A549 (cell line): ENCODE results near the gene CTNNA3. TPM values are rescaled to one million over a fixed set of nuclear protein-coding genes. Genes with fewer than 3 reads are reported as not detected.

Experiments used
- ATAC-seq, 2 experiments: fragments of 200-7000 bp in 1 of 2; fragments of >200 bp in 1 of 2; cut with Nextera tagmentation in 1 of 2; cut with Tn5 transposase in 1 of 2; 3 replicates each; pipeline versions ENCODE4 v1.8.0 to v1.9.1; 2018 to 2020; ENCODE audit warnings: mild to moderate bottlenecking in 1 of 2, moderate library complexity in 1 of 2
- CTCF ChIA-PET: fragments of 300-600 bp; sonication (Branson Sonifier 250); formaldehyde crosslinking; extraction: SDS; loops from one replicate; lab custom pipeline; 2021; ENCODE audit warnings: antibody characterized with exemption, inconsistent platforms; lab: Yijun Ruan, JAX
- POLR2A ChIA-PET: fragments of 350-600 bp; formaldehyde crosslinking; extraction: SDS; loops from one replicate; lab custom pipeline; 2021; ENCODE audit warnings: antibody characterized with exemption, inconsistent platforms; lab: Yijun Ruan, JAX
- DNase-seq, 2 experiments: peaks; one replicate each; pipeline versions ENCODE4 v3.0.0 to v3.0.0-alpha.2; 2011 to 2016; ENCODE audit warnings: low read depth in 1 of 2, low spot score in 1 of 2
- FAIRE-seq: peaks from 2 replicates; lab custom pipeline; 2011; peaks lifted over from hg19 to GRCh38; lab: Jason Lieb, UNC
- H3K27ac ChIP-seq, 2 experiments: fragments of >200 bp; sonication (Bioruptor Twin); formaldehyde crosslinking; 3 replicates each; pipeline ENCODE4 v1.5.1; 2016 to 2017
- H3K4me1 ChIP-seq: fragments of >200 bp; sonication (Bioruptor Twin); formaldehyde crosslinking; 3 replicates; pipeline ENCODE4 v1.6.1; 2016
- H3K4me2 ChIP-seq: fragments of >200 bp; sonication (Bioruptor Twin); formaldehyde crosslinking; 3 replicates; pipeline ENCODE4 v1.6.1; 2016
- H3K4me3 ChIP-seq: fragments of >200 bp; sonication (Bioruptor Twin); formaldehyde crosslinking; 3 replicates; pipeline ENCODE4 v1.5.1; 2016
- H3K9me3 ChIP-seq: fragments of >200 bp; sonication (Bioruptor Twin); formaldehyde crosslinking; 3 replicates; pipeline ENCODE4 v1.6.1; 2016
- ATOH8 ChIP-seq: fragments of 250-450 bp; sonication (Bioruptor Pico); IDR thresholded peaks from 2 replicates; pipeline ENCODE4 v1.5.0; 2020; ENCODE audit warnings: low read depth, mild to moderate bottlenecking, moderate library complexity
- CBX2 ChIP-seq: fragments of 200-600 bp; sonication (generic); IDR thresholded peaks from 2 replicates; pipeline ENCODE4 v1.6.1; 2016; ENCODE audit warnings: low read depth, mild to moderate bottlenecking, borderline replicate concordance
- CHD2 ChIP-seq: fragments of 150-350 bp; IDR thresholded peaks from 2 replicates; pipeline ENCODE4 v1.6.1; 2014; ENCODE audit warnings: low read length; ENCODE audit not compliant: partially characterized antibody
- E2F6 ChIP-seq: IDR thresholded peaks from 2 replicates; pipeline ENCODE4 v1.6.1; 2012; ENCODE audit warnings: low read depth, borderline replicate concordance
- EHF ChIP-seq: fragments of 250-450 bp; sonication (Bioruptor Pico); IDR thresholded peaks from 2 replicates; pipeline ENCODE4 v1.5.0; 2020; ENCODE audit warnings: mild to moderate bottlenecking
- ESRRA ChIP-seq: fragments of 150-350 bp; IDR thresholded peaks from 2 replicates; pipeline ENCODE4 v1.6.1; 2014; ENCODE audit warnings: mild to moderate bottlenecking, low read length, borderline replicate concordance
- FOSB ChIP-seq: fragments of 250-450 bp; sonication (Bioruptor Pico); IDR thresholded peaks from 2 replicates; pipeline ENCODE4 v1.5.0; 2020; ENCODE audit warnings: mild to moderate bottlenecking, moderate library complexity
- HES2 ChIP-seq: fragments of >200 bp; sonication (Bioruptor Twin); formaldehyde crosslinking; IDR thresholded peaks from 2 replicates; pipeline ENCODE4 v1.6.1; 2016
- HEYL ChIP-seq: fragments of 250-450 bp; sonication (Bioruptor Pico); IDR thresholded peaks from 2 replicates; pipeline ENCODE4 v1.8.0; 2021; ENCODE audit warnings: mild to moderate bottlenecking, moderate library complexity
- HOXA7 ChIP-seq: fragments of 250-450 bp; sonication (Bioruptor Pico); IDR thresholded peaks from 2 replicates; pipeline ENCODE4 v1.5.0; 2020; ENCODE audit warnings: mild to moderate bottlenecking, moderate library complexity
- HOXB13 ChIP-seq: fragments of 250-450 bp; sonication (Bioruptor Pico); IDR thresholded peaks from 2 replicates; pipeline ENCODE4 v1.5.0; 2020; ENCODE audit warnings: low read depth, mild to moderate bottlenecking, moderate library complexity
- JUN ChIP-seq, 2 experiments: fragments of >200 bp; sonication (Bioruptor Twin); formaldehyde crosslinking; IDR thresholded peaks; 2 replicates in 1 of 2; 3 replicates in 1 of 2; pipeline ENCODE4 v1.6.1; 2016 to 2017
- JUNB ChIP-seq: fragments of >200 bp; sonication (Bioruptor Twin); formaldehyde crosslinking; IDR thresholded peaks from 2 replicates; pipeline ENCODE4 v1.6.1; 2016
- KDM1A ChIP-seq: fragments of 200-600 bp; sonication (generic); IDR thresholded peaks from 2 replicates; pipeline ENCODE4 v1.6.1; 2016; ENCODE audit warnings: low read depth, mild to moderate bottlenecking
- MAFK ChIP-seq: fragments of 450-650 bp; IDR thresholded peaks from 2 replicates; pipeline ENCODE4 v1.6.1; 2014; ENCODE audit not compliant: partially characterized antibody
- MYC ChIP-seq: IDR thresholded peaks from 2 replicates; pipeline ENCODE4 v1.6.1; 2012; ENCODE audit warnings: mild to moderate bottlenecking, inconsistent platforms, low read length, improper control_type of control experiment, borderline replicate concordance
- NFE2L2 ChIP-seq: fragments of 150-350 bp; conservative IDR thresholded peaks from 2 replicates; pipeline ENCODE4 v1.6.1; 2014; ENCODE audit warnings: low read length
- NR3C1 ChIP-seq: fragments of >200 bp; sonication (Bioruptor Twin); formaldehyde crosslinking; IDR thresholded peaks from 3 replicates; pipeline ENCODE4 v1.6.1; 2017
- PBX3 ChIP-seq: IDR thresholded peaks from 2 replicates; pipeline ENCODE4 v1.6.1; 2012
- PHF8 ChIP-seq: fragments of 200-600 bp; sonication (generic); IDR thresholded peaks from 2 replicates; pipeline ENCODE4 v1.6.1; 2016; ENCODE audit warnings: low read depth, mild to moderate bottlenecking, antibody characterized with exemption, moderate library complexity, borderline replicate concordance
- POLR2A ChIP-seq: IDR thresholded peaks from 2 replicates; pipeline ENCODE4 v1.6.1; 2012; ENCODE audit warnings: mild to moderate bottlenecking, low read length
- POLR2AphosphoS2 ChIP-seq: conservative IDR thresholded peaks from 2 replicates; pipeline ENCODE4 v1.6.1; 2012; ENCODE audit warnings: low read length, improper control_type of control experiment, inconsistent platforms
- RARB ChIP-seq: fragments of 250-450 bp; sonication (Bioruptor Pico); IDR thresholded peaks from 2 replicates; pipeline ENCODE4 v1.8.0; 2021; ENCODE audit warnings: mild to moderate bottlenecking, moderate library complexity
- REST ChIP-seq: fragments of 200-600 bp; sonication (generic); IDR thresholded peaks from 2 replicates; pipeline ENCODE4 v1.6.1; 2016; ENCODE audit warnings: antibody characterized with exemption, mild to moderate bottlenecking, moderate library complexity
- RNF2 ChIP-seq: fragments of 200-600 bp; sonication (generic); IDR thresholded peaks from 2 replicates; pipeline ENCODE4 v1.6.1; 2016; ENCODE audit warnings: low read depth, mild to moderate bottlenecking, antibody characterized with exemption, moderate library complexity, borderline replicate concordance
- SREBF2 ChIP-seq: fragments of 450-650 bp; IDR thresholded peaks from 2 replicates; pipeline ENCODE4 v1.6.1; 2014; ENCODE audit warnings: mild to moderate bottlenecking, moderate library complexity
- TFCP2L1 ChIP-seq: fragments of 250-450 bp; sonication (Bioruptor Pico); IDR thresholded peaks from 2 replicates; pipeline ENCODE4 v1.5.0; 2021; ENCODE audit warnings: mild to moderate bottlenecking
- ZC3H11A ChIP-seq: fragments of 450-650 bp; IDR thresholded peaks from 2 replicates; pipeline ENCODE4 v1.6.1; 2014; ENCODE audit warnings: antibody characterized with exemption, mild to moderate bottlenecking
- ZFP36 ChIP-seq: fragments of 450-650 bp; IDR thresholded peaks from 2 replicates; pipeline ENCODE4 v1.6.1; 2014; ENCODE audit warnings: borderline replicate concordance; ENCODE audit not compliant: partially characterized antibody
- ZNF302 ChIP-seq: fragments of 250-450 bp; sonication (Bioruptor Pico); IDR thresholded peaks from 2 replicates; pipeline ENCODE4 v1.9.0; 2021; ENCODE audit warnings: inconsistent platforms, mild to moderate bottlenecking, moderate library complexity
- WGBS: methylation state at CpG from one replicate; pipeline ENCODE4 v1.1.6; 2017; ENCODE audit errors: missing lambda C conversion rate; 5-methylcytosine and 5-hydroxymethylcytosine counted together
- polyA plus RNA-seq, 4 experiments: library from polyadenylated mRNA; depleted of rRNA in 3 of 4; stranded (reverse); fragments of >200 nt; fragmentation: RNase III in 1 of 4; extraction: RNeasy Plus Mini Kit Qiagen cat#74134 plus additional on column Dnase treatment in 1 of 4; gene quantifications; 2 replicates in 3 of 4; 3 replicates in 1 of 4; pipeline ENCODE4 v1.2.3, GENCODE V29; 2011 to 2017

CTNNA3 gene
- polyA plus RNA-seq, 2 of the 4 experiments (the other 2 are of a cell fraction) = not detected

GRCh38 chr10:65894379-65894778 is 1801.6 kb downstream of the CTNNA3 start:
- no peak for ATAC-seq
- WGBS = 67% methylated on average over 4 of the region's 4 CpGs
- TF ChIP-seq JUNB = no peak
- no peak for TF ChIP-seq KDM1A
- no peak for TF ChIP-seq REST
- TF ChIP-seq ZNF302 (CRISPR knock-in tag) = no peak
- no peak for TF ChIP-seq HOXA7 (CRISPR knock-in tag)
- no peak for TF ChIP-seq ESRRA
- no peak for TF ChIP-seq SREBF2
- no peak for TF ChIP-seq ZFP36
- no peak for TF ChIP-seq POLR2A
- TF ChIP-seq NR3C1 = no peak
- TF ChIP-seq HOXB13 (CRISPR knock-in tag) = no peak
- no peak for TF ChIP-seq E2F6
- TF ChIP-seq CBX2 = no peak
- no peak for TF ChIP-seq RNF2
- TF ChIP-seq TFCP2L1 = no peak
- TF ChIP-seq ATOH8 (CRISPR knock-in tag) = no peak
- TF ChIP-seq FOSB (CRISPR knock-in tag) = no peak
- no peak for TF ChIP-seq ZC3H11A
- no peak for TF ChIP-seq JUN (IDR thresholded peaks at IDR 0.05)
- TF ChIP-seq POLR2AphosphoS2 = no peak
- H3K9me3 ChIP-seq = no peaks in the 10 kb centered on the region; the same call in 2 of the 3 replicates
- H3K4me3 ChIP-seq = no peak overlapping the region
- H3K4me2 ChIP-seq = no peak overlapping the region
- POLR2A ChIA-PET = no interaction called here
- no peak for DNase-seq
- CTCF ChIA-PET = no interaction called here
- peaks cover 10% of the 10 kb centered on the region for H3K4me1 ChIP-seq
- no peak for FAIRE-seq
- no peak overlapping the region for H3K27ac ChIP-seq

- no peak for DNase-seq
- peaks cover 10% of the 10 kb centered on the region for H3K4me1 ChIP-seq
- no peak overlapping the region for H3K4me2 ChIP-seq
- no peaks in the 10 kb centered on the region; the same call in 2 of the 3 replicates for H3K9me3 ChIP-seq
- 47% methylated on average over 3 of the region's 3 CpGs for WGBS
- FAIRE-seq = no peak
- CTCF ChIA-PET = no interaction called here
- ATAC-seq = no peak
- H3K27ac ChIP-seq = no peak overlapping the region
- TF ChIP-seq MYC (no peak), CHD2 (no peak), EHF (CRISPR knock-in tag) (no peak), HEYL (CRISPR knock-in tag) (no peak), ESRRA (no peak), MAFK (no peak), PBX3 (no peak), RARB (CRISPR knock-in tag) (no peak), PHF8 (no peak), HES2 (no peak), NFE2L2 (no peak)
- POLR2A ChIA-PET = no interaction called here
- no peak overlapping the region for H3K4me3 ChIP-seq
Observed at GRCh38 chr10:65893676-65894075, 1802.3 kb downstream of the CTNNA3 start.
